IMR-90 (cell line): ENCODE measurements around the gene NCK1. TPM values are rescaled to one million over a fixed set of nuclear protein-coding genes. Genes with fewer than 3 reads are reported as not detected.

ENCODE experiments used
- ATAC-seq: fragments of 200-7000 bp; cut with Tn5 transposase; 2 replicates; pipeline ENCODE4 v1.9.1; 2020; ENCODE audit warnings: low read depth, mild to moderate bottlenecking, moderate library complexity
- BruUV-seq: library from RNA; stranded (reverse); fragments of 400-500 nt; replicated peaks from 2 replicates; lab custom pipeline; 2021; lab: Mats Ljungman, UMichigan
- CTCF ChIA-PET: fragments of 300-600 bp; formaldehyde crosslinking; extraction: SDS; loops from one replicate; lab custom pipeline; 2021; ENCODE audit warnings: antibody characterized with exemption; lab: Yijun Ruan, JAX
- POLR2A ChIA-PET: fragments of 300-600 bp; sonication (Branson Sonifier 250); formaldehyde crosslinking; loops from one replicate; lab custom pipeline; 2022; ENCODE audit warnings: antibody characterized with exemption; ENCODE audit not compliant: unreplicated experiment; lab: Charles Lee
- DNase-seq: peaks from one replicate; pipeline ENCODE4 v3.0.0; 2013
- H2AFZ ChIP-seq: replicated peaks from 2 replicates; pipeline ENCODE3; 2013; ENCODE audit warnings: low read length, mild to moderate bottlenecking; ENCODE audit not compliant: poor library complexity
- H2AK5ac ChIP-seq: 2 replicates; pipeline ENCODE4 v1.6.1; 2013; ENCODE audit warnings: low read depth, low read length, inconsistent platforms
- H2AK9ac ChIP-seq: replicated peaks from 2 replicates; pipeline ENCODE3; 2013; ENCODE audit warnings: mild to moderate bottlenecking, low read depth, low read length, moderate library complexity; ENCODE audit not compliant: poor library complexity
- H2BK120ac ChIP-seq: 2 replicates; pipeline ENCODE4 v1.6.1; 2013; ENCODE audit warnings: low read depth, low read length, inconsistent platforms
- H2BK15ac ChIP-seq: 3 replicates; pipeline ENCODE4 v1.6.1; 2013; ENCODE audit warnings: low read depth, low read length, inconsistent platforms
- H2BK20ac ChIP-seq: 2 replicates; pipeline ENCODE4 v1.6.1; 2013; ENCODE audit warnings: low read depth, mild to moderate bottlenecking, inconsistent platforms, low read length, moderate library complexity
- H2BK5ac ChIP-seq: 2 replicates; pipeline ENCODE4 v1.6.1; 2013; ENCODE audit warnings: mild to moderate bottlenecking, low read depth, low read length, inconsistent platforms; ENCODE audit not compliant: poor library complexity, severe bottlenecking
- H3K14ac ChIP-seq: replicated peaks from 2 replicates; pipeline ENCODE4 v1.6.1; 2013; ENCODE audit warnings: low read depth, low read length, inconsistent platforms
- H3K18ac ChIP-seq: 2 replicates; pipeline ENCODE4 v1.6.1; 2013; ENCODE audit warnings: low read depth, low read length, control low read depth
- H3K23ac ChIP-seq: 2 replicates; pipeline ENCODE4 v1.6.1; 2013; ENCODE audit warnings: low read depth, low read length, inconsistent platforms
- H3K27ac ChIP-seq: 2 replicates; pipeline ENCODE4 v1.5.1; 2013; ENCODE audit warnings: mild to moderate bottlenecking, control low read depth, low read length; ENCODE audit not compliant: insufficient read depth
- H3K27me3 ChIP-seq: 2 replicates; pipeline ENCODE4 v1.6.1; 2013; ENCODE audit warnings: low read length; ENCODE audit not compliant: control insufficient read depth, insufficient read depth
- H3K36me3 ChIP-seq: 2 replicates; pipeline ENCODE4 v1.6.1; 2013; ENCODE audit warnings: low read length, mixed read lengths; ENCODE audit not compliant: control insufficient read depth, insufficient read depth
- H3K4ac ChIP-seq: 2 replicates; pipeline ENCODE4 v1.6.1; 2013; ENCODE audit warnings: low read depth, low read length, inconsistent platforms
- H3K4me1 ChIP-seq: 2 replicates; pipeline ENCODE4 v1.6.1; 2013; ENCODE audit warnings: low read length, mixed read lengths; ENCODE audit not compliant: control insufficient read depth, insufficient read depth
- H3K4me2 ChIP-seq: 2 replicates; pipeline ENCODE4 v1.6.1; 2013; ENCODE audit warnings: low read depth, mild to moderate bottlenecking, control low read depth, low read length, moderate library complexity
- H3K4me3 ChIP-seq: 2 replicates; pipeline ENCODE4 v1.5.1; 2013; ENCODE audit warnings: low read depth, mild to moderate bottlenecking, control low read depth, low read length, moderate library complexity; ENCODE audit not compliant: insufficient read depth
- H3K56ac ChIP-seq: 2 replicates; pipeline ENCODE4 v1.6.1; 2013; ENCODE audit warnings: low read length, inconsistent platforms; ENCODE audit not compliant: insufficient read depth; ENCODE audit errors: extremely low read depth
- H3K79me1 ChIP-seq, 2 experiments: 2 replicates each; pipeline ENCODE4 v1.6.1; 2013; ENCODE audit warnings: low read length in 2 of 2, inconsistent platforms in 1 of 2, low read depth in 1 of 2
- H3K9ac ChIP-seq: 2 replicates; pipeline ENCODE4 v1.6.1; 2013; ENCODE audit warnings: low read depth, low read length, control low read depth
- H3K9me1 ChIP-seq: 2 replicates; pipeline ENCODE4 v1.6.1; 2013; ENCODE audit warnings: low read length, inconsistent platforms; ENCODE audit not compliant: insufficient read depth
- H3K9me3 ChIP-seq: 2 replicates; pipeline ENCODE4 v1.6.1; 2013; ENCODE audit warnings: low read length; ENCODE audit not compliant: control insufficient read depth, insufficient read depth
- H4K20me1 ChIP-seq: 2 replicates; pipeline ENCODE4 v1.6.1; 2013; ENCODE audit warnings: low read length, inconsistent platforms; ENCODE audit not compliant: insufficient read depth
- H4K5ac ChIP-seq: 2 replicates; pipeline ENCODE4 v1.6.1; 2013; ENCODE audit warnings: mild to moderate bottlenecking, low read depth, low read length, control low read depth
- H4K8ac ChIP-seq, 2 experiments: 2 replicates each; pipeline ENCODE4 v1.6.1; 2013; ENCODE audit warnings: low read depth in 2 of 2, low read length in 2 of 2, control low read depth in 1 of 2, inconsistent platforms in 1 of 2
- H4K91ac ChIP-seq: 2 replicates; pipeline ENCODE4 v1.6.1; 2013; ENCODE audit warnings: low read depth, low read length, inconsistent platforms; ENCODE audit not compliant: insufficient read depth
- BHLHE40 ChIP-seq: fragments of 150-350 bp; IDR thresholded peaks from 2 replicates; pipeline ENCODE4 v1.6.1; 2016; ENCODE audit warnings: mild to moderate bottlenecking, low read depth, low read length
- CEBPB ChIP-seq: IDR thresholded peaks from 2 replicates; pipeline ENCODE4 v1.6.1; 2012; ENCODE audit warnings: low read depth, low read length, improper control_type of control experiment
- FOS ChIP-seq: fragments of 150-350 bp; IDR thresholded peaks from 2 replicates; pipeline ENCODE4 v1.6.1; 2016; ENCODE audit warnings: low read depth, low read length
- MAFK ChIP-seq: IDR thresholded peaks from 2 replicates; pipeline ENCODE4 v1.6.1; 2012; ENCODE audit warnings: low read depth, low read length, improper control_type of control experiment
- MAZ ChIP-seq: IDR thresholded peaks from 2 replicates; pipeline ENCODE4 v1.6.1; 2012; ENCODE audit warnings: low read depth, mild to moderate bottlenecking, low read length, improper control_type of control experiment, moderate library complexity, borderline replicate concordance
- MXI1 ChIP-seq: IDR thresholded peaks from 2 replicates; pipeline ENCODE4 v1.6.1; 2012; ENCODE audit warnings: low read depth, mild to moderate bottlenecking, low read length, moderate library complexity, borderline replicate concordance
- NFE2L2 ChIP-seq: fragments of 150-350 bp; IDR thresholded peaks from 2 replicates; pipeline ENCODE4 v1.6.1; 2016; ENCODE audit warnings: low read depth, mild to moderate bottlenecking, low read length
- POLR2A ChIP-seq: IDR thresholded peaks from 2 replicates; pipeline ENCODE4 v1.6.1; 2012; ENCODE audit warnings: mild to moderate bottlenecking, low read depth, low read length
- RAD21 ChIP-seq: IDR thresholded peaks from 2 replicates; pipeline ENCODE4 v1.6.1; 2012; ENCODE audit warnings: low read length, improper control_type of control experiment
- RCOR1 ChIP-seq: IDR thresholded peaks from 2 replicates; pipeline ENCODE4 v1.6.1; 2012; ENCODE audit warnings: mild to moderate bottlenecking, low read length, improper control_type of control experiment; ENCODE audit not compliant: insufficient replicate concordance
- RFX5 ChIP-seq: IDR thresholded peaks from 2 replicates; pipeline ENCODE4 v1.8.0; 2012; ENCODE audit warnings: low read depth, mild to moderate bottlenecking, low read length, moderate library complexity
- SMC3 ChIP-seq: fragments of 150-350 bp; IDR thresholded peaks from 2 replicates; pipeline ENCODE4 v1.6.1; 2016; ENCODE audit warnings: low read depth, mild to moderate bottlenecking, antibody characterized with exemption, low read length, moderate library complexity
- WGBS, 2 experiments: methylation state at CpG; one replicate each; pipeline versions ENCODE4 v1.1.5 to v1.1.7; 2013; ENCODE audit warnings: missing lambda C conversion rate in 2 of 2; ENCODE audit not compliant: insufficient read length in 1 of 2; ENCODE audit errors: extremely low coverage in 2 of 2; 5-methylcytosine and 5-hydroxymethylcytosine counted together
- dilution Hi-C: fragments of 300-500 bp; cut with HindIII; formaldehyde crosslinking; loops from one replicate; pipeline ENCODE4 v1.14.3; 2018; ENCODE audit warnings: low sequenced_read_pairs; ENCODE audit not compliant: unreplicated experiment
- in situ Hi-C: fragments of 300-500 bp; cut with MboI; formaldehyde crosslinking; loops from 3 replicates; pipeline ENCODE4 v1.14.3; 2019; ENCODE audit warnings: low sequenced_read_pairs, inconsistent platforms, mixed read lengths
- intact Hi-C: fragments of 100-400 bp; cut with micrococcal nuclease; formaldehyde crosslinking; loops from 2 replicates; pipeline ENCODE4 v1.10.0; 2022
- polyA plus RNA-seq, 3 experiments: library from polyadenylated mRNA; depleted of rRNA; stranded (reverse); fragments of >200 nt; gene quantifications; 2 replicates each; pipeline ENCODE4 v1.2.3, GENCODE V29; 2012; ENCODE audit warnings: low replicate concordance in 1 of 3
- total RNA-seq: library from RNA; depleted of rRNA; stranded (reverse); fragments of >200 nt; gene quantifications from 2 replicates; pipeline ENCODE4 v1.2.3, GENCODE V29; 2012
- TF ChIP-seq, protein P1 (sequence below): fragments of 150-350 bp; IDR thresholded peaks from 2 replicates; pipeline ENCODE4 v1.6.1; 2017; ENCODE audit warnings: mild to moderate bottlenecking, antibody characterized with exemption, low read length, low read depth
- TF ChIP-seq, protein P2 (sequence below): conservative IDR thresholded peaks from 2 replicates; pipeline ENCODE4 v1.5.1; 2012; ENCODE audit warnings: mild to moderate bottlenecking, low read depth, low read length, improper control_type of control experiment

The NCK1 gene
- total and polyA plus RNA-seq, 2 of the 4 experiments (the other 2 are of a cell fraction) = 23.7 to 24.3 TPM

DNA sequence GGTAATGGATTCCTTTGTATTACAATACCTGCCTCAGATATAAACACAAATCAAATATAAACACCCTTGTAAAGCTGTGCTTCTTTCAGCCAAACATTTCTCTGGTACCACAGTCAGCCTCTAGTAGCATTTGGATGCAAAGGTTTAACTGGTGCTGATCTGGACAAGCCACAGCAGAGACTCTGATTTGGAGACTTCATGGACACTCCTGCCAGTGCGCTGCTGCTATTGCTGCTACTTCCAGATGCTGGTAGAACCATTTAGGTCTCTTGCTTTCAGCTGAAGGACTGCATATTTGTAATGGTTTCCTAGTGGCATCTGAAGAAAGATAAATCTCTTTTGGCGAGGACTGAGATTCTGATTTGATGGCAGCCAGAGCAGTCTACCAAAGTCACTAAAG, 36.9 kb downstream of the NCK1 start:
- Histone ChIP-seq H3K9me3 (peaks cover 4% of the 10 kb centered on the region), H2BK15ac (no peak overlapping the region), H3K9me1 (peaks cover 9% of the 10 kb centered on the region), H2AK9ac (no peak overlapping the region), H3K4me3 (no peak overlapping the region), H3K4me2 (no peak overlapping the region), H2BK20ac (no peak overlapping the region), H3K4ac (peak overlapping the region; percentile 22; the same call in 1 of the 2 replicates), H4K91ac (no peak overlapping the region), H3K9ac (no peak overlapping the region), H4K8ac (no peak overlapping the region), H3K27me3 (no peaks in the 10 kb centered on the region), H2AFZ (no peak overlapping the region), H3K79me1 (peaks cover 8 to 44% of the 10 kb centered on the region in 2 experiments), H4K5ac (no peak overlapping the region), H4K20me1 (peaks cover 21% of the 10 kb centered on the region; the same call in 1 of the 2 replicates), H2AK5ac (no peak overlapping the region), H3K56ac (no peak overlapping the region), H2BK5ac (no peak overlapping the region), H3K14ac (0 out of 2 replicates have a peak overlapping the region, but pooled peaks have one; percentile 10), H3K18ac (no peak overlapping the region), H3K4me1 (peaks cover 14% of the 10 kb centered on the region), H3K23ac (peak overlapping the region; percentile 8; the same call in 1 of the 2 replicates), H3K27ac (no peak overlapping the region), H3K36me3 (peaks cover 2% of the 10 kb centered on the region), H2BK120ac (no peak overlapping the region; the same call in 1 of the 2 replicates)
- ChIA-PET POLR2A (no interaction called here), CTCF (no interaction called here)
- ATAC-seq (no peak), DNase-seq (peak; percentile 9)
- in situ Hi-C loops = no loop called here
- TF ChIP-seq RFX5 = no peak
- no peak for TF ChIP-seq CEBPB
- TF ChIP-seq RAD21 = no peak
- TF ChIP-seq MAFK = no peak
- TF ChIP-seq BHLHE40 = no peak
- TF ChIP-seq RCOR1 = no peak
- TF ChIP-seq FOS = no peak
- TF ChIP-seq MXI1 = no peak
- no peak for TF ChIP-seq MAZ
- no peak for TF ChIP-seq SMC3
- TF ChIP-seq, protein P1, sequence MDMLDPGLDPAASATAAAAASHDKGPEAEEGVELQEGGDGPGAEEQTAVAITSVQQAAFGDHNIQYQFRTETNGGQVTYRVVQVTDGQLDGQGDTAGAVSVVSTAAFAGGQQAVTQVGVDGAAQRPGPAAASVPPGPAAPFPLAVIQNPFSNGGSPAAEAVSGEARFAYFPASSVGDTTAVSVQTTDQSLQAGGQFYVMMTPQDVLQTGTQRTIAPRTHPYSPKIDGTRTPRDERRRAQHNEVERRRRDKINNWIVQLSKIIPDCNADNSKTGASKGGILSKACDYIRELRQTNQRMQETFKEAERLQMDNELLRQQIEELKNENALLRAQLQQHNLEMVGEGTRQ = no peak
- TF ChIP-seq, protein P2, sequence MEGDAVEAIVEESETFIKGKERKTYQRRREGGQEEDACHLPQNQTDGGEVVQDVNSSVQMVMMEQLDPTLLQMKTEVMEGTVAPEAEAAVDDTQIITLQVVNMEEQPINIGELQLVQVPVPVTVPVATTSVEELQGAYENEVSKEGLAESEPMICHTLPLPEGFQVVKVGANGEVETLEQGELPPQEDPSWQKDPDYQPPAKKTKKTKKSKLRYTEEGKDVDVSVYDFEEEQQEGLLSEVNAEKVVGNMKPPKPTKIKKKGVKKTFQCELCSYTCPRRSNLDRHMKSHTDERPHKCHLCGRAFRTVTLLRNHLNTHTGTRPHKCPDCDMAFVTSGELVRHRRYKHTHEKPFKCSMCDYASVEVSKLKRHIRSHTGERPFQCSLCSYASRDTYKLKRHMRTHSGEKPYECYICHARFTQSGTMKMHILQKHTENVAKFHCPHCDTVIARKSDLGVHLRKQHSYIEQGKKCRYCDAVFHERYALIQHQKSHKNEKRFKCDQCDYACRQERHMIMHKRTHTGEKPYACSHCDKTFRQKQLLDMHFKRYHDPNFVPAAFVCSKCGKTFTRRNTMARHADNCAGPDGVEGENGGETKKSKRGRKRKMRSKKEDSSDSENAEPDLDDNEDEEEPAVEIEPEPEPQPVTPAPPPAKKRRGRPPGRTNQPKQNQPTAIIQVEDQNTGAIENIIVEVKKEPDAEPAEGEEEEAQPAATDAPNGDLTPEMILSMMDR = no peak
- TF ChIP-seq NFE2L2 = no peak
- no peak for TF ChIP-seq POLR2A
- intact Hi-C loops = no loop called here
- dilution Hi-C loops = no loop called here
- BruUV-seq = no TSS peak
- no CpG with 5 or more reads among the region's 2 CpGs for WGBS, 2 experiments
